Subcutaneous adipose tissue (tissue), 4 donors: ENCODE measurements around the gene OPCML. TPM values are rescaled to one million over a fixed set of nuclear protein-coding genes. Genes with fewer than 3 reads are reported as not detected.

Experiments used
- total RNA-seq, 4 donors: library from RNA; depleted of rRNA; stranded (reverse); fragments of >200 nt; gene quantifications; one replicate each; pipeline ENCODE4 v1.1.0, GENCODE V29; 2016
- TF ChIP-seq, protein P1 (sequence below): fragments of 450-650 bp; IDR thresholded peaks from one replicate; pipeline ENCODE4 v1.5.1; 2016; ENCODE audit warnings: low read depth, mild to moderate bottlenecking, control low read depth, antibody characterized with exemption, moderate library complexity

OPCML gene
- total RNA-seq, 4 donors from 2014 or later: under 0.01 TPM; not detected in 3

DNA sequence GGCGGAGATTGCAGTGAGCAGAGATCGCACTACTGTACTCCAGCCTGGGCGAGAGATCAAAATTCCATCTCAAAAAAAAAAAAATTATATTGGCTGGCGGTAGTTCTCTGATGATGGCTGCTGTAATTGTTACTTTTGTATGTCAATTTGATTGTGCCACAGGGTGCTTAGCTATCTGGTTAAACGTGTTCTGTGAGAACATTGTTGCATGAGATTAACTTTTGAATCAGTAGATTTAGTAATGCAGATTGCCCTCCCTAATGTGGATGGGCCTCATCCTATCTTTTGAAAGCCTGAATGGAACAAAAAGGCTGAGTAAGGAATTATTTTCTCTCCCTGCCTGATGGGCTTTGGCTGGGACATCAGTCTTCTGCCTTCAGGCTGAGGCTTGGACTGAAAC, 654.2 kb downstream of the OPCML start:
- TF ChIP-seq, protein P1, sequence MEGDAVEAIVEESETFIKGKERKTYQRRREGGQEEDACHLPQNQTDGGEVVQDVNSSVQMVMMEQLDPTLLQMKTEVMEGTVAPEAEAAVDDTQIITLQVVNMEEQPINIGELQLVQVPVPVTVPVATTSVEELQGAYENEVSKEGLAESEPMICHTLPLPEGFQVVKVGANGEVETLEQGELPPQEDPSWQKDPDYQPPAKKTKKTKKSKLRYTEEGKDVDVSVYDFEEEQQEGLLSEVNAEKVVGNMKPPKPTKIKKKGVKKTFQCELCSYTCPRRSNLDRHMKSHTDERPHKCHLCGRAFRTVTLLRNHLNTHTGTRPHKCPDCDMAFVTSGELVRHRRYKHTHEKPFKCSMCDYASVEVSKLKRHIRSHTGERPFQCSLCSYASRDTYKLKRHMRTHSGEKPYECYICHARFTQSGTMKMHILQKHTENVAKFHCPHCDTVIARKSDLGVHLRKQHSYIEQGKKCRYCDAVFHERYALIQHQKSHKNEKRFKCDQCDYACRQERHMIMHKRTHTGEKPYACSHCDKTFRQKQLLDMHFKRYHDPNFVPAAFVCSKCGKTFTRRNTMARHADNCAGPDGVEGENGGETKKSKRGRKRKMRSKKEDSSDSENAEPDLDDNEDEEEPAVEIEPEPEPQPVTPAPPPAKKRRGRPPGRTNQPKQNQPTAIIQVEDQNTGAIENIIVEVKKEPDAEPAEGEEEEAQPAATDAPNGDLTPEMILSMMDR: no peak

DNA sequence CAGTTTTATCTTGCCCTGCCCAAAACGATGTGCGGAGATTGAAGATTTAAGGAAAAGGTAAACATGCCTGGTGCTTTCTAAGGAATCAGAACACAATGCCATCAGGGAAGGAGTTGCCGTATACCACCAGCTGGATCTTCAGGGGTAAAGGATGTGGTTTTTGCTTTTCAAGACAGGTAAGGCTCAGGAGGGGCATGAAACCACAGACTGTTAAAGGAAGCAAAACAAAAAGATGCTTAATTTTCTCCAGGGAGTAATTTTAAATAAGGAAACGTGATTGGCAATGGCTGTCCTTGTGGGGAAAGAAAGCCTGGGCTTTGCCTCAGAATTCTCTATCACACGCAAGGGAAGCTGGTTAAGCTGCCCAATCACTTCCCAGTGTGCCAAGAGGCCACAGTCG, 655.6 kb downstream of the OPCML start:
- TF ChIP-seq, protein P1: no peak

DNA sequence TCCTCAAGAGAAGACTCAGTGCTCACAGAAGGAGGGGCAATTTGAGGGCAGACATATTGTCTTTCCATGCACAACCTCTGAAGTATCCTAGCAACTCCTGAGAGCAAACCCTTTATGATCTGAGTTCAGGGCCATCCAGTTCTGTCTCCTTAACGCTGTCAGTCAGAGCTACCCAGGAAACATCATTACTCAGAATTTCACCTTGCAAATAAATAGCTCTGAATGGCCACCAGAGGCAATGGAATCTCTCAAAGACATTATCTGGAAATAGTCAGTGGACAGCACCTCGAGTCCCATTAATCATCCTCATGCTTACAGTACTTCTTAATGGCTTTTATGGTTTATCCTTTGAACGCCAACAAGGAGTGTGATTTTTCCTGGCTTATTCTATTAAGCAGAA, 656.1 kb downstream of the OPCML start:
- TF ChIP-seq, protein P1: no peak

DNA sequence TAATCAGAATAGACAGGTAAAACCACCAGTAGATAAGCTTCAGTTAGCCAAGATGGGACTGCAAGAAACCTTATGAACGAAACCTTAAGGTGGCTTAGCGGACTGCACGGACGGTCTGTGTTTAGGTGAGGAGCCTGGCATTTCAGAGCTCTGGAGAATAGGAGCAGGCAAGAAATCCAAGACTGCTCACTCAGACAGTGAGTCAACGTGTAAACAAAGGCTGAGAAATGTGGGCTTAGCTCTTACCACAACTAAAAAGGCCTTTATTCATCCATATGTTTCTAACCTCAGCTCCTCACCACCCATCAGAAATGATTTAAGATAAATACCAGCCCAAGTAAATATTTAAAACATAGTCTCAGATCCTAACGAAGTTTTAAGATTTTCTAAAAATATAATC, 657.7 kb downstream of the OPCML start:
- TF ChIP-seq, protein P1: no peak

DNA sequence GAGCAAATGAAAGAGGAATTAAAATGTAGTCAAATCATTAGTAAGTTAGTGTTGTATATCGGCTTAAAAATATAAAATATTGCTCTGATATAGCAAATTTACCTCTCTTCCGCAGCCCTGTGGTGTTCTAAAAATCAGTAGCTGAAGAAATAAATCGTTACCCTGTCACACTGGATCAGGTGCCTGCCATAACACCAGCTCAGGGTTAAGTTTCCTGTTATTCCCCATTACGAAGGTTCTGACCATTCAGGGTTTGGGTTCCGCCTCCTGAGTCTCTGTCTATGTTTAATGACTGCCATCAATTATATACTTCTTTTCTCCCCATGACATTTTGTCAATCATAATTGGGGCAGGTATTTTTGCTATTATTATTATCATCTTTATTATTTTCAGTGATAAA, 658.5 kb downstream of the OPCML start:
- TF ChIP-seq, protein P1: no peak

DNA sequence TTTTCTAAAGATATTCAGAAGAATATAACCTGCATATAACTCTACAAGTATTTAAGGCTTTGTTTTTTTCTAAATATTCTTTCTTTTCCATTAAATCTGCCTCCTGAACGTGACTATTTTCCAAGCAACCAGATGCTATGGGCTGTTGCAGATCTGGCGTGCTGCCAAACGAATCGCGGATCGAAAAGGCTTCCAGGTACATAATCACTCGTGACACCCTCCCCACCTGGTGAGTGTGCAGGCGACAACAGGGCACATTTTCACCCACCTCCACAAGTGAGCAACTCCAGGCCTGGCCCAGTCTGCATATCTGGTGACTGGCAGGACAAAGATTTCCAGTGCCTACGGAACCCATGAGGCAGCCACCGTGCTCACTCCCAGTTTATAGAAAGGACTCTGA, 660.1 kb downstream of the OPCML start:
- TF ChIP-seq, protein P1: no peak

DNA sequence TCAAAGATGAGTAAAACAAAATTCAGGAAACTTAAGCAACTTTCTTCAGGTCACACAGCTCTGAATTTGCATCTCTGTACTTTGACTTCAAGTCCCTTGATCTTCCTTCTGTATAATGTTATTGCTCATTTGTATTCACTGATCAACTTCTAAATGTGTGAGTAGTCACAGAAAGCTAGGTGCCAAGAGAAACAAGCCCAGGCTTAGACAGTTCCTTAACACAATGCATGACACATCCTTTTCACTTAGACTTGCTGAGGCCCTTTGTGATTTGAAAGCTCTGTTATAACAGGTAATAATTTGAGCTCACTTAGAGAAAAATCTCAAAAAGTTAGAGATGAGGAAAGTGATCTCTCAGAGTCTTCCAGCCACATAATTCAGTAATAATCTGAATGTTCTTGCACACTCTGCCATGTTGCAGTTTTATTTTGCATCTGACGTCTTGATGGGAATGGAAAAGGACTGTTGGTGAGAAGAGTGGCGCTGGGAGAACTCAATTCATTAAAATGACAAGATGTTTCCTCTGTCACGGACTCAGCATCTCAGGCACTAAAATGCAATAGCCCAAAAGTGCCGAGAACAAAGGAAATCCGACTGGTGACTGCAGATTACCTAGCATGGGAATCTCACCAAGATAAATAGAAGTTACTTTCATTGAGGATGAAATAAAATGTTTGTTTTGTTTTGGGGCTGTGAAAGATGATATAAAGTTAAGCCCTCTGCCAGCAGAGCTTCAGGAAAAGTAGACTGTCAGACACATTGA, 665.3 kb downstream of the OPCML start:
- TF ChIP-seq, protein P1: no peak
